AG09309 (cell line): ENCODE measurements around the gene PRCD.

Experiments used
- DNase-seq: peaks from one replicate; pipeline ENCODE4 v3.0.0-alpha.2; 2010; ENCODE audit warnings: low read depth
- H3K4me3 ChIP-seq: 2 replicates; pipeline ENCODE4 v1.5.1; 2011; ENCODE audit warnings: mild to moderate bottlenecking, low read depth, low read length, moderate library complexity; ENCODE audit not compliant: control insufficient read depth
- CTCF ChIP-seq: IDR thresholded peaks from 2 replicates; pipeline ENCODE4 v1.5.1; 2011; ENCODE audit warnings: mild to moderate bottlenecking, low read depth, low read length, inconsistent platforms; ENCODE audit not compliant: insufficient read depth, control insufficient read depth; ENCODE audit errors: missing control alignments

PRCD gene

GRCh38 chr17:76570457-76570856 is 30.6 kb downstream of the PRCD start:
- TF ChIP-seq CTCF = no peak
- no peak for DNase-seq
- no peak overlapping the region for H3K4me3 ChIP-seq

GRCh38 chr17:76570877-76571471 is 31.1 kb downstream of the PRCD start:
- TF ChIP-seq CTCF = no peak
- no peak for DNase-seq
- no peak overlapping the region for H3K4me3 ChIP-seq

GRCh38 chr17:76572201-76572910 is 32.5 kb downstream of the PRCD start:
- no peak for TF ChIP-seq CTCF
- no peak for DNase-seq
- H3K4me3 ChIP-seq = no peak overlapping the region

GRCh38 chr17:76573096-76573495 is 33.3 kb downstream of the PRCD start:
- no peak for TF ChIP-seq CTCF
- no peak for DNase-seq
- no peak overlapping the region for H3K4me3 ChIP-seq

- DNase-seq = no peak
Measured at GRCh38 chr17:76574166-76574565, 34.3 kb downstream of the PRCD start.

GRCh38 chr17:76575570-76575969 is 35.7 kb downstream of the PRCD start:
- H3K4me3 ChIP-seq = no peak overlapping the region
- no peak for DNase-seq
- no peak for TF ChIP-seq CTCF

More at GRCh38 chr17:76574166-76574565, 34.3 kb downstream of the PRCD start:
- TF ChIP-seq CTCF = no peak
- no peak overlapping the region for H3K4me3 ChIP-seq
